Mesendoderm (in vitro differentiated cells): ENCODE data around the gene XKR7.

Experiments
- DNase-seq: peaks from one replicate; pipeline ENCODE4 v3.0.0; 2013
- H2AK5ac ChIP-seq: 2 replicates; pipeline ENCODE4 v1.6.1; 2013; ENCODE audit warnings: low read length, inconsistent platforms
- H2BK120ac ChIP-seq: 2 replicates; pipeline ENCODE4 v1.6.1; 2013; ENCODE audit warnings: low read depth, mild to moderate bottlenecking, low read length, moderate library complexity, mixed read lengths
- H2BK15ac ChIP-seq: replicated peaks from 2 replicates; pipeline ENCODE4 v1.6.1; 2013; ENCODE audit warnings: low read depth, mild to moderate bottlenecking, moderate library complexity
- H2BK5ac ChIP-seq: 2 replicates; pipeline ENCODE4 v1.6.1; 2013; ENCODE audit warnings: low read length, inconsistent platforms
- H3K18ac ChIP-seq: 2 replicates; pipeline ENCODE4 v1.6.1; 2013; ENCODE audit warnings: mild to moderate bottlenecking, low read length, mixed read lengths
- H3K23ac ChIP-seq: one replicate; pipeline ENCODE4 v1.6.1; 2013; ENCODE audit warnings: low read length
- H3K27ac ChIP-seq: 2 replicates; pipeline ENCODE4 v1.5.1; 2013; ENCODE audit warnings: low read depth, mild to moderate bottlenecking, inconsistent platforms, low read length, moderate library complexity
- H3K27me3 ChIP-seq: 2 replicates; pipeline ENCODE4 v1.6.1; 2013; ENCODE audit warnings: low read length, control low read depth, mild to moderate bottlenecking, inconsistent platforms; ENCODE audit not compliant: insufficient read depth, poor library complexity
- H3K36me3 ChIP-seq: 2 replicates; pipeline ENCODE4 v1.6.1; 2013; ENCODE audit warnings: low read length, inconsistent platforms; ENCODE audit not compliant: control insufficient read depth, insufficient read depth
- H3K4ac ChIP-seq: one replicate; pipeline ENCODE4 v1.6.1; 2013; ENCODE audit warnings: low read depth, mild to moderate bottlenecking, low read length, moderate library complexity
- H3K4me1 ChIP-seq: 2 replicates; pipeline ENCODE4 v1.6.1; 2013; ENCODE audit warnings: low read depth, low read length, inconsistent platforms; ENCODE audit not compliant: control insufficient read depth
- H3K4me2 ChIP-seq: 2 replicates; pipeline ENCODE4 v1.6.1; 2013; ENCODE audit warnings: low read length
- H3K4me3 ChIP-seq: 2 replicates; pipeline ENCODE4 v1.5.1; 2013; ENCODE audit warnings: mild to moderate bottlenecking, low read length
- H3K56ac ChIP-seq: one replicate; pipeline ENCODE4 v1.6.1; 2013; ENCODE audit warnings: low read length
- H3K79me1 ChIP-seq: 2 replicates; pipeline ENCODE4 v1.6.1; 2013; ENCODE audit warnings: low read length, inconsistent platforms
- H3K79me2 ChIP-seq: 2 replicates; pipeline ENCODE4 v1.6.1; 2013; ENCODE audit warnings: mild to moderate bottlenecking, low read length; ENCODE audit not compliant: control insufficient read depth, insufficient read depth
- H3K9ac ChIP-seq: 2 replicates; pipeline ENCODE4 v1.6.1; 2013; ENCODE audit warnings: low read length, inconsistent platforms
- H4K5ac ChIP-seq: one replicate; pipeline ENCODE4 v1.6.1; 2013; ENCODE audit warnings: low read length
- H4K8ac ChIP-seq: one replicate; pipeline ENCODE4 v1.6.1; 2013; ENCODE audit warnings: low read depth, mild to moderate bottlenecking, control low read depth, low read length, moderate library complexity
- WGBS: extraction: QIAGEN DNeasy Blood & Tissue Kit; methylation state at CpG from one replicate; pipeline ENCODE4 v1.1.7; 2013; ENCODE audit warnings: low lambda C conversion rate, missing lambda C conversion rate; ENCODE audit not compliant: insufficient coverage; ENCODE audit errors: extremely low coverage; 5-methylcytosine and 5-hydroxymethylcytosine counted together

XKR7 gene

DNA sequence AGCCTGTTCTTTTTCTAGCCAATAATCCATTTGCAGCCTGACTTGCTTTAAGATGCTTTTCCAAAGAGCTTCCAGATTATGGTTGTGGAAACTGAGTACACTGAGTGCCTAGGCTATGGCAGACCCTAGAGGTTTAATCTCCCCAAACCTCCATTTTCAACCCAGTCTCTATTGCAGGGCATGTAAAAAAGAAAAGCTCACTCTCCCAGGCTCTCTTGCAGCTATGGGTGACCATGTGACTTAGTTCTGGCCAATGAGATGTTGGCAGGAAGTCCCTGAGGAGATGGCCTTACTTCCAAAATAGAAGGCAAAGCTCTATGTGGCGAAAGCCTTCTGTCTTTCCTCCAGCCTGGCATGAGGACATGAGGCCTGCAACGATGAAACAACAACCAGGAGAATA is 19.9 kb upstream of the XKR7 start:
- H3K23ac ChIP-seq = no peak overlapping the region
- peak; percentile 26 for DNase-seq
- peaks cover 14% of the 10 kb centered on the region for H3K36me3 ChIP-seq

DNA sequence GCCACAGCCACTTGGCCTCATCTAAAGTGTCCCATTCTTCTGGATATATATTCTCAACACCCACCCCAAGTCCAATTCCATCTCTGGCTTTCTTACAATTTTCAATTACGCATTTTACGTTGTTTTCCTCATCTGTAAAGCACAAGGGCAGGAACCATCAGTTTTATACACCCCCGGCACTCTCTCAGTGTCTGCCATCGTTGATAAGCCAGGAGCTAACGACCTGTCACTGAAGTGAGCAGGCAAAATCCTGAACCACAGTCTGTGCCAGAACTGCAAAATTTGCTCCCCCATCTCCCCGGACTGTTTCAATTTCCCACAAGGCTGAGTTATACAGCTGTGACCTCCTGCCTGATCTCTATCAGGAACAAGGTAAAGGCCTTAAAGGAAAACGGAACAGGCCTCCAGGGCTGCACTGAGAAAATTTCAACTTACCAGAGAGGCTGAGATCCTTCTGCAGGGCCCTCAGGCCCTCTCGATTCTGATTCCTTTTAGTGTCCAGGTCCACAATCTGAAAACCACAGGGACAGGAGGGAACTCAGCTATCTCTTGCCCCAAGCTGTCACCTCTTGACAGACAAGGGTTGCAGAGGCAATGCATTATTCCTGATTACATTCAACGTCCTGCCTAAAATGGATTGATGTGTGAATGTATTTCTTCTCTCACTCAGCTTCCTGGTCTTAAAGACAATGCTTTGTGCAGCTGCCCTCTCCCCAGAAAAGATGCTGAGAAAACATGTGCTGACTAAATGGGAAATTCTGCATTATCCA is 17.9 kb upstream of the XKR7 start:
- Histone ChIP-seq H2BK120ac (no peak overlapping the region), H3K79me1 (peaks cover 22% of the 10 kb centered on the region), H4K5ac (no peak overlapping the region), H3K27ac (no peak overlapping the region), H3K4ac (no peak overlapping the region), H2BK5ac (no peak overlapping the region), H3K27me3 (no peaks in the 10 kb centered on the region), H2BK15ac (no peak overlapping the region), H3K4me3 (no peak overlapping the region), H3K4me2 (no peak overlapping the region), H3K36me3 (peaks cover 14% of the 10 kb centered on the region), H3K56ac (no peak overlapping the region), H3K23ac (no peak overlapping the region), H4K8ac (no peak overlapping the region), H2AK5ac (no peak overlapping the region), H3K18ac (no peak overlapping the region), H3K4me1 (peaks cover 5% of the 10 kb centered on the region), H3K9ac (no peak overlapping the region), H3K79me2 (peaks cover 17% of the 10 kb centered on the region)
- DNase-seq = no peak
- no CpG with 5 or more reads among the region's 9 CpGs for WGBS

More for the DNA sequence above, 19.9 kb upstream of the XKR7 start:
- H3K9ac ChIP-seq = no peak overlapping the region
- H3K79me1 ChIP-seq = peaks cover 22% of the 10 kb centered on the region
- no peaks in the 10 kb centered on the region for H3K27me3 ChIP-seq
- no CpG with 5 or more reads among the region's 2 CpGs for WGBS
- no peak overlapping the region for H3K18ac ChIP-seq
- H3K4me1 ChIP-seq = peaks cover 5% of the 10 kb centered on the region
- no peak overlapping the region for H4K8ac ChIP-seq
- no peak overlapping the region for H2BK120ac ChIP-seq
- H3K27ac ChIP-seq = no peak overlapping the region
- H3K4me3 ChIP-seq = no peak overlapping the region
- H3K4me2 ChIP-seq = no peak overlapping the region
- no peak overlapping the region for H2BK15ac ChIP-seq
- no peak overlapping the region for H4K5ac ChIP-seq
- H2BK5ac ChIP-seq = no peak overlapping the region
- H3K56ac ChIP-seq = no peak overlapping the region
- peaks cover 17% of the 10 kb centered on the region for H3K79me2 ChIP-seq
- H3K4ac ChIP-seq = no peak overlapping the region
- no peak overlapping the region for H2AK5ac ChIP-seq

DNA sequence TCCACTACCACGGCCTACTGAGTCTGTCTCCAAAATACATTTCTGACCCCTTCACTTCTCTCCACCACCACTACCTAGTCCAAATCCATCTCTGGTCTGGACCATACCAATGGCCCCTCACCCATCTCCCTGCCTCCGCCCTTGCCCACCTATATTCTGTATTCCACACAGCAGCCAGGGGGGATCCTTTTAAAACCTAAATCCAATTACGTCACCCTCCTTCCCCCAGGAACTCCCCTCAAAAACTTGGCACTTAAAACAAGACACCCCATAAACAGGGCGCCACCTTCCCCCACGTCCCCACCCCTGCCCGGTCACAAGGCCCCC is 16.8 kb upstream of the XKR7 start:
- peak overlapping the region; percentile 78 for H3K4me2 ChIP-seq
- no peaks in the 10 kb centered on the region for H3K27me3 ChIP-seq
- H4K8ac ChIP-seq = no peak overlapping the region
- H3K27ac ChIP-seq = no peak overlapping the region
- WGBS = no CpG with 5 or more reads among the region's 6 CpGs
- H2BK5ac ChIP-seq = no peak overlapping the region
- H3K79me2 ChIP-seq = peaks cover 17% of the 10 kb centered on the region
- H3K79me1 ChIP-seq = peaks cover 22% of the 10 kb centered on the region
- no peak for DNase-seq
- no peak overlapping the region for H4K5ac ChIP-seq
- peaks cover 5% of the 10 kb centered on the region for H3K4me1 ChIP-seq
- no peak overlapping the region for H3K23ac ChIP-seq
- H3K4me3 ChIP-seq = peak overlapping the region; percentile 73
- peaks cover 12% of the 10 kb centered on the region for H3K36me3 ChIP-seq
- H3K9ac ChIP-seq = peak overlapping the region; percentile 76
- no peak overlapping the region for H2BK15ac ChIP-seq
- peak overlapping the region; percentile 41 for H3K4ac ChIP-seq
- H3K18ac ChIP-seq = no peak overlapping the region
- peak overlapping the region; percentile 86 for H3K56ac ChIP-seq
- H2BK120ac ChIP-seq = no peak overlapping the region
- H2AK5ac ChIP-seq = no peak overlapping the region

DNA sequence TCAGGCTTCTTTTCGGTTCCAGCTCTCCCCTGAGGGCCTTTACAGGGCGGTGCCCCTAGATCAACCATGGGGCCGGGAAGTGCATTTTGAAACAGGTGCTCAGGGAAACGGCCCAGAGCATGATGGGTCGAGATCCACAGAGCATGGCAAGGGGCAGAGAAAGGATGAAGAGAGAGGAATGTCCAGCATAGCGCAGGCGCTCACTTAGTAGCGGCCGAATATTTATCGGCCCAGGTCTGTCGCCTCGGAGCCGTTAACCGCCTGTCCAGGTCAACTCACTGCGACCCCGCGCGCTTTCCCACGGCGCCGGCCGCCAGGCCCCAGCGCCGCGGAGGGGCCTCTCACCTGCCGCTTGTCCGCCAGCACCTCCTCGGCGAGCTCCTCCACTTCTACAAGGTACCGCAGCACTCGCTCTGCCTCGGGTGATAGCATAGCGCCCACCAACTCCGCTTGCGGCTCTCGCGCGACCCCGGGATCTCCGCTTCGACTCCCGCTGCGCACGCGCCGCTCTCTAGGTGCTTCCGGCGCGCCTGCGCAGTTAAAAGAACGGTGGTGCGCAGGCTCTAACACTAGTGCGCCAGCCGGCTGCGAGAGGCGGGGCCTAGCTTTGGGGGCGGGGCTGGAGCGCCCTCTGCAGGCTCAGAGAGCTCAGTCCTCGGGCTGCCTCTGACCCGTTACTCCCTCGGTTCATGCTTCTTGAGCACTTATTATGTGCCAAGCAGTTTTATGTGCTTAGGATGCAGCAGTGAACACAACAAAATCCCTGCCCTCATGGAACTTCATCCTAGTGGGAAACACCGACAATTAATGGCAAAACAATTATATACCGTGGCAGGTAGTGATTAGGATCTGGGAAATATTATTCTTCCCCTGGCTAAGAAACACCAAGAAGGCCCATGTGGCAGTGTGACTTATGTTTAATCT is 16.2 kb upstream of the XKR7 start, which contains the start of gene PDRG1:
TSS of gene PDRG1 (minus strand) at position 517 of the 924 bp plus-strand sequence. CDS start at position 432, 85 bp downstream.
- Histone ChIP-seq H3K27ac (no peak within 1 kb of the TSS), H4K5ac (no peak within 1 kb of the TSS), H3K9ac (peak within 1 kb of the TSS; percentile 76), H3K79me1 (peaks cover 22% of the 10 kb centered on the region), H2AK5ac (no peak within 1 kb of the TSS), H3K18ac (peak within 1 kb of the TSS; percentile 64), H3K56ac (peak within 1 kb of the TSS; percentile 86), H2BK15ac (no peak within 1 kb of the TSS), H3K23ac (peak within 1 kb of the TSS; percentile 66), H2BK5ac (no peak within 1 kb of the TSS), H3K4me2 (peak within 1 kb of the TSS; percentile 78), H3K27me3 (no peaks in the 10 kb centered on the region), H2BK120ac (no peak within 1 kb of the TSS), H3K36me3 (peaks cover 10% of the 10 kb centered on the region), H3K4me3 (peak within 1 kb of the TSS; percentile 73), H4K8ac (peak within 1 kb of the TSS; percentile 81), H3K79me2 (peaks cover 17% of the 10 kb centered on the region), H3K4ac (peak within 1 kb of the TSS; percentile 41), H3K4me1 (peaks cover 5% of the 10 kb centered on the region)
- WGBS = no CpG with 5 or more reads among the region's 63 CpGs
- peak; percentile 97 for DNase-seq

DNA sequence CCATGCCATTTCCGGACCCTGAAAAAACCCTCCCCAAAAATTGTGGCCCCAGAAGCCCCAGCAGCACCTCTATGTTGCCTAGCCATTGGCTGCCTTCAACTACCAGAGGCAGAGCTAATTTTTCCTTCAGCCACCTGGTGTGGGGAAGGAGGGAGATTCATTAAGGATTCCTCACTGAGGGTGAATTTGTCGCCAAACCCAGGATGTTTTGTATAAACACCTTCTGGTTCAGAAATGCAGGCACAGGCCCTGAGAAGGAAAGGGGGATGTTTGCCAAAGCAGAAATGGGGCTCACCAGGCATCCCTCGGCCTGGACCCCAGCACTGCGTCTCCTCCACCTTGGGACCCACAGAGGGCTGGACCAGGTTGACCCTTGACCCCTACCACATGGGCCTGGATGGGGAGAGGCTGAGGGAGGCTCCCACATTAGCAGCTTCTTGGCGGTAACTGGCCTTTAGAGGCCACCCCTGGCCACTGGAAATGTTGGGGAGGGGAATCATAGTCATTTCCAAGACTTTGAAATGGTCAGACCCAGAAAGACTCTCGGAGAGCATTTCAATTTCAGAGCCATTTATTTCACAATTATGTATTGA is 14.3 kb upstream of the XKR7 start:
- H3K4me1 ChIP-seq = peaks cover 5% of the 10 kb centered on the region

More for the DNA sequence above, 14.3 kb upstream of the XKR7 start:
- no peak overlapping the region for H4K8ac ChIP-seq
- H3K79me1 ChIP-seq = peaks cover 19% of the 10 kb centered on the region
- no peak overlapping the region for H2BK5ac ChIP-seq
- H3K56ac ChIP-seq = no peak overlapping the region
- no peak overlapping the region for H3K23ac ChIP-seq
- WGBS = no CpG with 5 or more reads among the region's 6 CpGs
- no peak overlapping the region for H3K4me3 ChIP-seq
- no peak overlapping the region for H2AK5ac ChIP-seq
- no peak overlapping the region for H2BK120ac ChIP-seq
- H3K18ac ChIP-seq = no peak overlapping the region
- DNase-seq = no peak
- no peak overlapping the region for H3K9ac ChIP-seq
- H4K5ac ChIP-seq = no peak overlapping the region
- H3K4ac ChIP-seq = no peak overlapping the region
- H3K36me3 ChIP-seq = peaks cover 2% of the 10 kb centered on the region
- no peak overlapping the region for H3K27ac ChIP-seq
- no peak overlapping the region for H3K4me2 ChIP-seq
- H2BK15ac ChIP-seq = no peak overlapping the region
- H3K27me3 ChIP-seq = no peaks in the 10 kb centered on the region
- H3K79me2 ChIP-seq = peaks cover 17% of the 10 kb centered on the region
